HG03139 (cell line): ENCODE results near the gene MYO5C.
A peak's percentile ranks its signal among the peaks of the same experiment; 100 is the strongest.

Source experiments
- ATAC-seq: cut with Tn5 transposase; IDR thresholded peaks from one replicate; pipeline ENCODE4 v1.9.1; 2021; ENCODE audit not compliant: unreplicated experiment

MYO5C gene

GRCh38 chr15:52295421-52296001 lies at the start of gene MYO5C:
Gene MYO5C, minus strand, starts transcription at chr15:52295804. Its CDS starts 168 bp downstream, at chr15:52295636.
- ATAC-seq, result no peak

GRCh38 chr15:52344592-52344991 lies 49.0 kb upstream of the MYO5C start:
- no peak for ATAC-seq

- no peak for ATAC-seq
These were observed 48.2 kb upstream of the MYO5C start for GRCh38 chr15:52343831-52344230.

GRCh38 chr15:52340093-52340492 lies 44.5 kb upstream of the MYO5C start:
- no peak for ATAC-seq

- no peak for ATAC-seq
These were observed 43.3 kb upstream of the MYO5C start for GRCh38 chr15:52338891-52339290.

- no peak for ATAC-seq
These were observed 42.5 kb upstream of the MYO5C start for GRCh38 chr15:52338058-52338457.

- no peak for ATAC-seq
These were observed 41.7 kb upstream of the MYO5C start for GRCh38 chr15:52337198-52337853.

GRCh38 chr15:52336529-52336928 lies 40.9 kb upstream of the MYO5C start:
- ATAC-seq, result no peak

GRCh38 chr15:52334491-52335160 lies 39.0 kb upstream of the MYO5C start:
- no peak for ATAC-seq

- ATAC-seq, result peak; percentile 98
These were observed 36.1 kb upstream of the MYO5C start for GRCh38 chr15:52331490-52332240.

- no peak for ATAC-seq
These were observed 34.4 kb upstream of the MYO5C start for GRCh38 chr15:52329987-52330386.

GRCh38 chr15:52329150-52329549 lies 33.5 kb upstream of the MYO5C start:
- no peak for ATAC-seq

- no peak for ATAC-seq
These were observed 33.1 kb upstream of the MYO5C start for GRCh38 chr15:52328680-52329079.

- no peak for ATAC-seq
These were observed 31.2 kb upstream of the MYO5C start for GRCh38 chr15:52326756-52327155.

GRCh38 chr15:52324109-52324508 lies 28.5 kb upstream of the MYO5C start:
- ATAC-seq, result no peak

- no peak for ATAC-seq
These were observed 23.3 kb upstream of the MYO5C start for GRCh38 chr15:52318729-52319500.

GRCh38 chr15:52317688-52318087 lies 22.1 kb upstream of the MYO5C start:
- no peak for ATAC-seq

- ATAC-seq, result no peak
These were observed 21.4 kb upstream of the MYO5C start for GRCh38 chr15:52317022-52317421.

- ATAC-seq, result no peak
These were observed 13.5 kb upstream of the MYO5C start for GRCh38 chr15:52309154-52309548.

GRCh38 chr15:52308446-52309153 lies 13.0 kb upstream of the MYO5C start:
- no peak for ATAC-seq
